ENCODE data around the gene CHRNB1.

CHRNB1 gene

GRCh38 chr17:7407485-7408251 is 37.2 kb upstream of the CHRNB1 start, which contains the start of gene NLGN2:
Gene NLGN2, plus strand, starts transcription at chr17:7407845. Its CDS starts 411 bp downstream, at chr17:7408256.
- Mint-ChIP-seq H3K27me3 (ENCODE audit: low read depth, poor library complexity) (peaks cover 2% of the 10 kb centered on the region), H3K9me3 (no peaks in the 10 kb centered on the region), H3K36me3 (ENCODE audit: low read depth) (peaks cover 23% of the 10 kb centered on the region), H3K4me1 (peaks cover 43% of the 10 kb centered on the region), H3K4me3 (peak within 1 kb of the TSS; percentile 48), H3K27ac (no peak within 1 kb of the TSS)
- no peak for TF ChIP-seq CTCF (IDR thresholded peaks at IDR 0.05)
- DNase-seq: no peak

- Mint-ChIP-seq H3K4me3 (no peak overlapping the region), H3K27me3 (ENCODE audit: low read depth, poor library complexity) (peaks cover 2% of the 10 kb centered on the region), H3K9me3 (no peaks in the 10 kb centered on the region), H3K4me1 (peaks cover 43% of the 10 kb centered on the region), H3K36me3 (ENCODE audit: low read depth) (peaks cover 23% of the 10 kb centered on the region), H3K27ac (no peak overlapping the region)
- no peak for TF ChIP-seq CTCF (IDR thresholded peaks at IDR 0.05)
- DNase-seq: no peak
These were observed 36.6 kb upstream of the CHRNB1 start for GRCh38 chr17:7408252-7408727.

- Mint-ChIP-seq H3K9me3 (no peaks in the 10 kb centered on the region), H3K4me3 (no peak overlapping the region), H3K4me1 (peaks cover 44% of the 10 kb centered on the region), H3K36me3 (ENCODE audit: low read depth) (peaks cover 23% of the 10 kb centered on the region), H3K27me3 (ENCODE audit: low read depth, poor library complexity) (peaks cover 2% of the 10 kb centered on the region), H3K27ac (peak overlapping the region; percentile 72)
- no peak for DNase-seq
- no peak for TF ChIP-seq CTCF (IDR thresholded peaks at IDR 0.05)
These were observed 36.0 kb upstream of the CHRNB1 start for GRCh38 chr17:7408863-7409262.

GRCh38 chr17:7409716-7410115 is 35.1 kb upstream of the CHRNB1 start:
- no peak for DNase-seq
- Mint-ChIP-seq H3K4me1 (peaks cover 44% of the 10 kb centered on the region), H3K27ac (peak overlapping the region; percentile 9), H3K4me3 (no peak overlapping the region), H3K27me3 (ENCODE audit: low read depth, poor library complexity) (peaks cover 2% of the 10 kb centered on the region), H3K36me3 (ENCODE audit: low read depth) (peaks cover 23% of the 10 kb centered on the region), H3K9me3 (no peaks in the 10 kb centered on the region)
- no peak for TF ChIP-seq CTCF (IDR thresholded peaks at IDR 0.05)

- peaks cover 6% of the 10 kb centered on the region for H3K27me3 Mint-ChIP-seq (ENCODE audit: low read depth, poor library complexity)
- H3K36me3 Mint-ChIP-seq (ENCODE audit: low read depth): peaks cover 30% of the 10 kb centered on the region
- peaks cover 39% of the 10 kb centered on the region for H3K4me1 Mint-ChIP-seq
- no peaks in the 10 kb centered on the region for H3K9me3 Mint-ChIP-seq
- DNase-seq: no peak
- no peak overlapping the region for H3K27ac Mint-ChIP-seq
- no peak for TF ChIP-seq CTCF (IDR thresholded peaks at IDR 0.05)
- no peak overlapping the region for H3K4me3 Mint-ChIP-seq
These were observed 34.0 kb upstream of the CHRNB1 start for GRCh38 chr17:7410634-7411426.

Data from nephron progenitor cell (in vitro differentiated cells).